Suppressor macrophage treated with lipopolysaccharide for 1 hour (primary cell): ENCODE measurements around the gene TRAM2.

Source experiments
- DNase-seq, 3 donors: peaks; one replicate each; pipeline ENCODE4 v3.0.0-alpha.2; 2020 to 2022

Gene TRAM2

GRCh38 chr6:52566201-52566600 is 10.7 kb downstream of the TRAM2 start:
- DNase-seq, result no peak

- DNase-seq, result no peak
Observed at GRCh38 chr6:52564856-52565255, 12.0 kb downstream of the TRAM2 start.

- no peak for DNase-seq
Observed at GRCh38 chr6:52562911-52563310, 13.9 kb downstream of the TRAM2 start.

GRCh38 chr6:52560462-52560861 is 16.4 kb downstream of the TRAM2 start:
- no peak for DNase-seq

GRCh38 chr6:52558266-52559000 is 18.4 kb downstream of the TRAM2 start:
- DNase-seq, result no peak

GRCh38 chr6:52557389-52558265 is 19.2 kb downstream of the TRAM2 start:
- no peak for DNase-seq

- DNase-seq, result no peak
Observed at GRCh38 chr6:52555518-52556233, 21.2 kb downstream of the TRAM2 start.

- no peak for DNase-seq
Observed at GRCh38 chr6:52554684-52555280, 22.1 kb downstream of the TRAM2 start.

GRCh38 chr6:52553719-52554118 is 23.1 kb downstream of the TRAM2 start:
- DNase-seq, result no peak

GRCh38 chr6:52553158-52553557 is 23.7 kb downstream of the TRAM2 start:
- DNase-seq, result no peak

GRCh38 chr6:52552278-52552643 is 24.6 kb downstream of the TRAM2 start:
- DNase-seq, result no peak

- no peak for DNase-seq
Observed at GRCh38 chr6:52551483-52552277, 25.2 kb downstream of the TRAM2 start.

GRCh38 chr6:52550870-52551269 is 26.0 kb downstream of the TRAM2 start:
- DNase-seq, result no peak

GRCh38 chr6:52550014-52550575 is 26.8 kb downstream of the TRAM2 start:
- no peak for DNase-seq

- DNase-seq, result no peak
Observed at GRCh38 chr6:52549428-52549827, 27.4 kb downstream of the TRAM2 start.

GRCh38 chr6:52548999-52549398 is 27.9 kb downstream of the TRAM2 start:
- DNase-seq, result no peak

GRCh38 chr6:52548353-52548713 is 28.5 kb downstream of the TRAM2 start:
- no peak for DNase-seq

GRCh38 chr6:52547647-52548352 is 29.1 kb downstream of the TRAM2 start:
- DNase-seq, result no peak

- DNase-seq, result no peak
Observed at GRCh38 chr6:52546678-52547077, 30.2 kb downstream of the TRAM2 start.

GRCh38 chr6:52546192-52546591 is 30.7 kb downstream of the TRAM2 start:
- DNase-seq, result no peak

GRCh38 chr6:52545406-52546119 is 31.3 kb downstream of the TRAM2 start:
- no peak for DNase-seq
